Immature natural killer cell (primary cell): ENCODE data around the gene TCEAL9. TPM values are rescaled to one million over a fixed set of nuclear protein-coding genes. Genes with fewer than 3 reads are reported as not detected.

Experiments used
- DNase-seq, 3 donors: peaks; one replicate each; pipeline ENCODE4 v3.0.0; 2022; ENCODE audit warnings: mixed read lengths in 1 of 3
- H3K27ac Mint-ChIP-seq, 6 donors: one replicate each; pipeline ENCODE4 v1.8.0; 2020; ENCODE audit warnings: mixed read lengths in 6 of 6, mild to moderate bottlenecking in 5 of 6, inconsistent platforms in 4 of 6, moderate library complexity in 3 of 6
- H3K27me3 Mint-ChIP-seq, 3 donors: one replicate each; pipeline ENCODE4 v1.8.0; 2020 to 2021; ENCODE audit warnings: low read depth in 3 of 3, mild to moderate bottlenecking in 3 of 3, mixed read lengths in 3 of 3, moderate library complexity in 3 of 3, inconsistent platforms in 1 of 3
- H3K36me3 Mint-ChIP-seq, 3 donors: one replicate each; pipeline ENCODE4 v1.8.0; 2020; ENCODE audit warnings: mixed read lengths in 3 of 3, inconsistent platforms in 2 of 3, mild to moderate bottlenecking in 2 of 3
- H3K4me1 Mint-ChIP-seq, 2 donors: one replicate each; pipeline ENCODE4 v1.8.0; 2020; ENCODE audit warnings: inconsistent platforms in 2 of 2, mild to moderate bottlenecking in 2 of 2, mixed read lengths in 2 of 2, moderate library complexity in 1 of 2
- H3K4me3 Mint-ChIP-seq, 5 donors: one replicate each; pipeline ENCODE4 v1.8.0; 2020; ENCODE audit warnings: mild to moderate bottlenecking in 5 of 5, mixed read lengths in 5 of 5, inconsistent platforms in 3 of 5, moderate library complexity in 3 of 5
- H3K9me3 Mint-ChIP-seq, 6 donors: one replicate each; pipeline ENCODE4 v1.8.0; 2020; ENCODE audit warnings: mild to moderate bottlenecking in 6 of 6, mixed read lengths in 6 of 6, inconsistent platforms in 4 of 6, moderate library complexity in 3 of 6
- polyA plus RNA-seq, 3 donors: library from polyadenylated mRNA; unstranded; fragments of 300-500 nt; fragmentation: Illumina TruSeq; gene quantifications; one replicate each; pipeline ENCODE4 v1.2.3, GENCODE V29; 2021

The TCEAL9 gene, protein sequence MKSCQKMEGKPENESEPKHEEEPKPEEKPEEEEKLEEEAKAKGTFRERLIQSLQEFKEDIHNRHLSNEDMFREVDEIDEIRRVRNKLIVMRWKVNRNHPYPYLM
- 1 to 10 TPM in 1 of 3 donors, under 1 TPM in 1, not detected in 1; 0.79 to 3.2 TPM for polyA plus RNA-seq

GRCh38 chrX:103356130-103356798 is at the start of gene TCEAL9:
TCEAL9 (plus strand) TSS chrX:103356506; CDS start chrX:103357685, 1,179 bp downstream.
- DNase-seq: no peak
- Mint-ChIP-seq H3K9me3 (no peaks in the 10 kb centered on the region), H3K4me1 (peaks cover 9% of the 10 kb centered on the region in 2 donors), H3K36me3 (no peaks in the 10 kb centered on the region), H3K27ac (peak within 1 kb of the TSS in 2 of 6 donors; percentile 35 to 38), H3K4me3 (peak within 1 kb of the TSS; percentile 74 to 85 (median 80)), H3K27me3 (peaks cover 7 to 20% (median 7%) of the 10 kb centered on the region in 3 donors)

DNA sequence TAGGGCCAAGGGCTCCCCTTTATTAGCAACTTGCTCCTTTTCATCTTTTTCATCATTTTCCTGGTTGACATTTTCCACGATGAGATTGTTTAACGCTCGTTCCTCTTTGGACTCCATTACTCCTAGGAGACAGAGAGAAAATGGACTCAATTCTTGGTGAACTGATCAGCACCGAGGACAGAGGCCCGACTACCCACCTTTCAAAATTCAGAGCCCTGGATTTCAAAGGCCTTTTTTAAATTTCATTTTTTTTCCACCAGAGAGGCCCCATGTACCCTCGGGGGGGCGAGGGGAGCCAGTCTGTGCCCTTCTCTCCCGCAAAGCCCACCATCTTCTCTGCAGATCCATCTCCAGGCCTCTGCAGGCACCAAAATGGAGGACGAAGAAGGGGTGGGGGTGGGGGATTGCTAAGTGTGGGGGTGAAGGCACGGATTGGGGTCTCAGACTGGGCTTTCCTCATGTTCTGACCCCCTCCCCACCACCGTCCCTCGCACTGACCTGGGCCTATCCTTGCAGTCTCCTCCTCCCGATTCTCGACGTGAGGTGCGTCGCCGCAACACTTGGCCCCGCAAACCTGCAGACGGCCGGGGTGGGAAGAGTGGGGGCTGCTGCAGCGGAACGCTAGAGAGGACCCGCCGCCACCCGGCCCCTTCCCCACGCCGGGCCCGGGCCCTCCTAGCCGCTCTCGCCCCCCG is 46.3 kb upstream of the TCEAL9 start:
- peaks cover 0 to 3% (median 3%) of the 10 kb centered on the region in 3 donors for H3K36me3 Mint-ChIP-seq
- H3K4me1 Mint-ChIP-seq: peaks cover 0 to 7% of the 10 kb centered on the region in 2 donors
- peaks cover 6 to 14% (median 13%) of the 10 kb centered on the region in 3 donors for H3K27me3 Mint-ChIP-seq
- H3K4me3 Mint-ChIP-seq: peak overlapping the region; percentile 32 to 63 (median 51)
- peaks cover 0 to 2% (median 0%) of the 10 kb centered on the region in 6 donors for H3K9me3 Mint-ChIP-seq
- peak; percentile 1 to 7 (median 2) for DNase-seq
- H3K27ac Mint-ChIP-seq: peak overlapping the region in 2 of 6 donors; percentile 7 to 64

DNA sequence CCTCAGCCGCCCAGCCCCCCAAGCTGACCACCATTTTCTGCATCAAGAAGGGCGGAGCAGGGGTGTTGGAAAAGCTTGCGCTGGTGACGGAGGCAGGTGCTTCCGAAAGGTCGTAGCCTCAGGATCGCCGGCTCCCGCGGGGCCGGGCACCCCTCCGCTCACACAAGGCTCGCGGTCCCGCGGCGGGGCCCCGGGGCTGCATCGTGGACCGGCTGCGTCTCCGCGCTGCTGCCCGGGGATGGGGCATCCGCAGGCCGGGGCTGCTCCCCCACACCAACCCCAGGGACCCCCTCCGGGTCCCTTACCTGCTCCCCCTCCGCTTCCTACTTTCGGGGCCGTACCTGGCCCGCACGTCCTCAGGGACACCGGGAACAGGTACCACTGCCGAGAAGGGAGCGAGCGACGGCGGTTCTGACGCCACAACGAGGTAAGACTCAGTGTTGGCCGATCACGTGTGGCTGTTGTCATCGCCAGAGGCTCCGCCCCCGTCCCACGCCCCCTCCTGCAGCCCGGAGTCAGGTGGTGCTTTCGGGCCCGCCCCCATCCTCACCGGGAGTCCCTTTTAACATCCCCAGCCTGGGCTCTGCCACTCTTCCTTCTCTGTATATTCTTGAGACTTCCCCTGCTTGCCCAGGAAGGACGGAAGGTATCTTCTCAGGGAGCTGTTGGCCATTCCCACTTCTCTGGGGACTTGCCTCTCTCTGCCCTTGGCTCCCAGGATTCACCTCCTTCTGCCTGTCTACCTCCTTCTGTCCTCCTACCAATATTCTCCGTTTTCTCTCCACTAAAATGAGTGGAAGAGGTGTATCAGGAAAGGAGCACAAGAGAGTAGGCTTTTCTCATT is 45.5 kb upstream of the TCEAL9 start, which contains the start of gene BEX2:
Gene BEX2 (minus strand): TSS at position 436 of the 844 bp plus-strand sequence. CDS start 1,014 bp downstream, outside the sequence.
- Mint-ChIP-seq H3K27me3 (peaks cover 6 to 14% (median 13%) of the 10 kb centered on the region in 3 donors), H3K4me1 (peaks cover 0 to 7% of the 10 kb centered on the region in 2 donors), H3K9me3 (peaks cover 0 to 2% (median 0%) of the 10 kb centered on the region in 6 donors), H3K36me3 (peaks cover 0 to 3% (median 3%) of the 10 kb centered on the region in 3 donors), H3K27ac (peak within 1 kb of the TSS in 5 of 6 donors; percentile 42 to 83 (median 70)), H3K4me3 (peak within 1 kb of the TSS; percentile 74 to 85 (median 79))
- DNase-seq: peak; percentile 72 to 79 (median 74)

DNA sequence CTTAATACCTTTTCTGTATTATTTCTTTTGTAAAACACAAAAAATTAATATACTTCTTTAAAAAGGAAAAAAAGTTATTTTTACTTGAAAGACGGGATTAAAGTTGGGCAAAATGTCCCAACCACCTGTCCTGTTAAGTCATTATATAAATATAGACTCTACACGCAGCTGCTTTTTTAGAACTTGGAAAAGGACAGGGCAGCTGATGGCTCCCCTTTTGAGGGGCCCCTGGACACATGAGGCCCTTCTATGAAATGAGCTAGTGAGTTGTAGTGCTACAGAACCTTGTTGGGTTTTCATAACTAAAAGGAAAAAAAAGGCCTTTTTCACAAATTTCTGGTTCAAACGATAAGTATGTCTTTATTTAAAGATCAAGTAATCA is 44.9 kb upstream of the TCEAL9 start:
- H3K9me3 Mint-ChIP-seq: peaks cover 0 to 2% (median 0%) of the 10 kb centered on the region in 6 donors
- H3K27me3 Mint-ChIP-seq: peaks cover 5 to 13% (median 10%) of the 10 kb centered on the region in 3 donors
- peak overlapping the region in 2 of 6 donors; percentile 42 to 83 for H3K27ac Mint-ChIP-seq
- H3K4me1 Mint-ChIP-seq: peaks cover 0 to 7% of the 10 kb centered on the region in 2 donors
- DNase-seq: no peak
- H3K4me3 Mint-ChIP-seq: peak overlapping the region; percentile 74 to 85 (median 79)
- H3K36me3 Mint-ChIP-seq: peaks cover 0 to 3% (median 3%) of the 10 kb centered on the region in 3 donors

GRCh38 chrX:103329991-103330390 is 26.3 kb upstream of the TCEAL9 start, which contains the start of gene TCEAL7:
TCEAL7 (plus strand) TSS chrX:103330239; CDS start chrX:103331404, 1,165 bp downstream.
- no peak for DNase-seq
- H3K27me3 Mint-ChIP-seq: peaks cover 5 to 14% (median 11%) of the 10 kb centered on the region in 3 donors
- H3K36me3 Mint-ChIP-seq: no peaks in the 10 kb centered on the region
- no peaks in the 10 kb centered on the region for H3K9me3 Mint-ChIP-seq
- no peak within 1 kb of the TSS for H3K27ac Mint-ChIP-seq
- no peaks in the 10 kb centered on the region for H3K4me1 Mint-ChIP-seq
- no peak within 1 kb of the TSS for H3K4me3 Mint-ChIP-seq

DNA sequence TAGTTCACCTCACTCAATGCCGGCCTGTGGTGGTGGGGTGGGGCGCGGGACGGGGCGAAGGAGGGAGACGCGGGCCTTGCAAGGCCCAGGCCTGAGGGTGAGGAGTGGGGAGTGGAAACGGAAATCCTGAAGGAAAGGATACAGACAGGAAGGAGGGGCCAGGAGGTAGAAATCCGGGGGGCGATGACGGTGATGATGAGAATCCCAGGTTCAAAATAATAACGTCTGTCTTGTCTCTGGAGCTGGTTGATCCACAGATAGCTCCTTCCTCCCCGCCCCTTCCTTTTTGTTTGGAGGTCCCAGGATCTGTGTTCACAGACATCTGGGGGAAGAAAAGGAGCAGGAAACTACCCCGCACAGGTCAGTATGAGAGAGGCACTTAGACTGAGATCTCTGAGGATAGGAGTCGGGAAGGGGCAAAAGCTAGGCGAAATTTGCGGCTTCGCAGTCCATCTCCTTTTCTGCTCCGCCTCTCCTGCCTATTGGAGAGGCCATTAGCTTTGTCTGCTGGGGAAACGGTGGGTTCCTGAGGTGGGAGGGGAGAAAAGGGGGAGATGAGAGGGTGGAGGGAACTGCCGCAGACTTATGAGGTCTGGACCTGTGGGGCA is 25.5 kb upstream of the TCEAL9 start:
- Mint-ChIP-seq H3K4me1 (no peaks in the 10 kb centered on the region), H3K36me3 (no peaks in the 10 kb centered on the region), H3K4me3 (no peak overlapping the region), H3K27ac (no peak overlapping the region), H3K27me3 (peaks cover 5 to 14% (median 11%) of the 10 kb centered on the region in 3 donors), H3K9me3 (no peaks in the 10 kb centered on the region)
- DNase-seq: no peak

DNA sequence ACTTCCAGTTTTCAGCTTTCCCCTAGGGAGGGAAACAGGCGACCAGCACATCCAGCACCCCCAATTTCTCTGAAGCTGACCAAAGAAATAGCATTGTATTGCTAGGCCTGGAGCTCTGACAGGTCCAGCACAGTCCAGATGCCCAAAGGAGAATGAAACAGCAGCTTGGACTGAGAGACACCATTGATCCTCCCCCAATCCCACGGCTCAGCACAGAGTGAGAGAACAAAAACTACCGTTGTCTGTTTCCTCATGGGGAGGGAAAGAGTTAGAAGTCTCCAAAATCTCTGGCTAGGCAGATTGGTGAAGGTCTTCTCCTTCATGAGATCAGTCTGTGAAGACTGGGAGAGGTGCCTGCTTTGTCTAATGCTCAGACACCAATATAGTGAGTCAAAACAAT is 17.6 kb upstream of the TCEAL9 start:
- DNase-seq: no peak
- H3K4me3 Mint-ChIP-seq: no peak overlapping the region
- H3K27ac Mint-ChIP-seq: no peak overlapping the region
- peaks cover 0 to 14% (median 1%) of the 10 kb centered on the region in 3 donors for H3K27me3 Mint-ChIP-seq
- H3K4me1 Mint-ChIP-seq: no peaks in the 10 kb centered on the region
- H3K36me3 Mint-ChIP-seq: no peaks in the 10 kb centered on the region
- H3K9me3 Mint-ChIP-seq: no peaks in the 10 kb centered on the region

GRCh38 chrX:103343105-103343504 is 13.2 kb upstream of the TCEAL9 start:
- Mint-ChIP-seq H3K27me3 (peaks cover 0 to 14% (median 0%) of the 10 kb centered on the region in 3 donors), H3K9me3 (no peaks in the 10 kb centered on the region), H3K4me3 (no peak overlapping the region), H3K27ac (no peak overlapping the region), H3K36me3 (no peaks in the 10 kb centered on the region), H3K4me1 (no peaks in the 10 kb centered on the region)
- peak in 2 of 3 donors; percentile 1 to 6 for DNase-seq

DNA sequence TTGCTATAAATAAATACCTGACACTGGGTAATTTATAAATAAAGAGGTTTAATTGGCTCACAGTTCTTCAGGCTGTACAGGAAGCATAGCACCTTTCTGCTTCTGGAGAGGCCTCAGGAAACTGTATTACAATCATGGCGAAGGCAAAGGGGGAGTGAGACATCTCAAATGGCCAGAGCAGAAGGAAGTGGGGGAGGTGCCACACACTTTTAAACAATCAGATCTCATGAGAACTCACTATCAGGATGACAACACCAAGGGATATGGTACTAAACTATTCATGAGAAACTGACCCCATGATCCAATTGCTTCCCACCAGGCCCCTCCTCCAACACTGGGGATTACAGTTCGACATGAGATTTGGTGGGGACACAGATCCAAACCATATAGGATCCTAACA is 11.7 kb upstream of the TCEAL9 start:
- peaks cover 1 to 11% (median 3%) of the 10 kb centered on the region in 3 donors for H3K27me3 Mint-ChIP-seq
- no peaks in the 10 kb centered on the region for H3K9me3 Mint-ChIP-seq
- H3K4me1 Mint-ChIP-seq: no peaks in the 10 kb centered on the region
- no peak for DNase-seq
- H3K36me3 Mint-ChIP-seq: no peaks in the 10 kb centered on the region
- no peak overlapping the region for H3K4me3 Mint-ChIP-seq
- no peak overlapping the region for H3K27ac Mint-ChIP-seq

DNA sequence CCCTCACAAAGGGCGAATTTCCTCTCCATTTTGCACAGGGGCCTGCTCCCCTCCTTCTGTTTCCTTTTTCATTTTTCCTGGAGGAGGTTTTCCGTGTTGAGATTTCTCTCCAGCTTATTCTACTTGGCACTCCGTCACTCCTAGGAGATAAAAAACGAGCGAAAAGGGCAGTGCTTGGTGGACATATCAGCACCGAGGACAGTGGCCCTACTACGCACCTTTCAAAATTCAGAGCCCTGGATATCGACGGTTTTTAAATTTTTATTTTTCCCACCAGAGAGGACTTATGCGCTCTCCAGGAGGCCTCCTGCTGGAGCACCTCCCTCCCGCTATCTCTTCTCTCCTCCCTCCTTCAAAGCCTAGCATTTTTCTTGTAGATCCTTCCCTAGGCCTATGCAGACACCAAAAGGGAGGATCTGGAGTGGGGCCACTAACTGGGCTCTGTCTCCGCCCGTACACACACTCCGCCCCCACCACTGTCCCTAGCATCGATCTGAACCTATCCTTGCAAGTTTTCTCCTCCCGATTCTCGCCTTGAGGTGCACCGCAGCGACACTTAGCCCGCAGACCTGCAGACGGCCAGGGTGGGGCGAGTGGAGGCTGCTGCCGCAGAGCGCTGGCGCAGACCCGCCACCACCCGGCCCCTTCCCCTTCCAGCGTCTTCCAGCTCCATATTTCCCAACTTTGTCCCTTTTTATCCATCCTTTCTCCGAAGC is 8.5 kb upstream of the TCEAL9 start:
- no peaks in the 10 kb centered on the region for H3K4me1 Mint-ChIP-seq
- H3K27ac Mint-ChIP-seq: no peak overlapping the region
- H3K9me3 Mint-ChIP-seq: no peaks in the 10 kb centered on the region
- DNase-seq: no peak
- no peaks in the 10 kb centered on the region for H3K36me3 Mint-ChIP-seq
- no peak overlapping the region for H3K4me3 Mint-ChIP-seq
- H3K27me3 Mint-ChIP-seq: peaks cover 2 to 9% (median 3%) of the 10 kb centered on the region in 3 donors

DNA sequence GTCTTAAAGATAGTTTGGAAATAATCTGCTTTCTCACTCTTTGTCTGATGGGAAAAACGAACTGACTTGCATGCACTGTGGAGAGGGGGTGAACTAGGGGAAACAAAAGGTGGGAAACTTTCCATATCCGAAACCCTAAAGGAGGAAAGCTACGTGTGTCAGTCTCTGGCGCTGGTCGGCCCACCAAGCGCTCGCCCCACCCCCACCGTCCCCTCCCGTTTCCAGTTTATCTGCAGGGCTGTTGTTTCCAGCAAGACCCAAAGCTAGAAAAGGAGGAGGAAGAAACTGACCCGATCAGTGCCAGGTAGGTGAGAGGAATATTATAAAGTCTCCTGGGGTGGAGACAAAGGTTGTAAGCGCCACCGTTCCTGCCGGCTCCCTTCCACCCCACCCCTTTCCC is 552 bp downstream of the TCEAL9 start:
- Mint-ChIP-seq H3K36me3 (no peaks in the 10 kb centered on the region), H3K27ac (peak overlapping the region in 1 of 6 donors; percentile 35), H3K4me1 (peaks cover 9% of the 10 kb centered on the region in 2 donors), H3K4me3 (peak overlapping the region; percentile 74 to 85 (median 80)), H3K9me3 (no peaks in the 10 kb centered on the region), H3K27me3 (peaks cover 7 to 20% (median 7%) of the 10 kb centered on the region in 3 donors)
- DNase-seq: no peak

- DNase-seq: no peak
- Mint-ChIP-seq H3K9me3 (no peaks in the 10 kb centered on the region), H3K36me3 (no peaks in the 10 kb centered on the region), H3K27ac (no peak overlapping the region), H3K27me3 (peaks cover 6 to 20% (median 7%) of the 10 kb centered on the region in 3 donors), H3K4me3 (no peak overlapping the region), H3K4me1 (peaks cover 9% of the 10 kb centered on the region in 2 donors)
Observed at GRCh38 chrX:103357871-103358270, 1.6 kb downstream of the TCEAL9 start.
